T-helper 1 cell (primary cell): ENCODE data around the gene CALB2.
A peak's percentile ranks its signal among the peaks of the same experiment; 100 is the strongest.

Experiments
- DNase-seq, 5 donors: peaks; one replicate each; pipeline ENCODE4 v3.0.0-alpha.2; 2012 to 2020

The CALB2 gene

DNA sequence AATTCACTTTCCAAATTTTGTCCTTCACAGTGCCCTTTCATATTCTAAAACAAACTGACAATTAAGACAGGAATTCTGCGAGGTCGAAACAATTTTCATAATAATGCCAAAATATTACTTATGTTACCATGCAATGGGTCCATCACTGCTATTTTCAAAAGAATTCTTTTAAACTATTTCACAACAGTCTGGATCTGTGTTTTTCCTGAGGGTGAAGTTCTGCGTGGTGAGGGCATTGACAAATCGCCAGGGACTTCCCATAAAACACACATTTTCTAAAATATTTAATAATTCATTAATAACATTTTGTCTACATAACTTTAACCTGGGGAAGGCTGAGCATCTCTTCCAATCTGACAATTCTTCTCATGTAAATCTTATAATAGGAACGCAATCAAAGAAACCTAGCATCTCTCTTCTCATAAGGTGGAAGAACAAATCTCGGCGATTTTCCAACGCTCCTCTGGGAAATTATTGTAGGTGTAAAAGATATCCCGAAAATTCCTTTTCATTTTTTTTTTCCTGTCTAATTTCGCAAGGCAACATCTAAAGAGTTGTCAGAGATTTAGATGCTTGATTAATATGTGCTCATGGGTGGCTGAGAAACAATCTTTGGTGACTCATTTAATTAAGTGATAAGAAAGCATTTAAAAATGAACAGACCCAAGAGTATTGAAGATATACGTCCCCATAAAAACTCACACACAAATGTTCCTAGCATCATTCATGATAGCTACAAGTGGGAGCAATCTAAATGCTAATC is 41.5 kb downstream of the CALB2 start:
- no peak for DNase-seq

DNA sequence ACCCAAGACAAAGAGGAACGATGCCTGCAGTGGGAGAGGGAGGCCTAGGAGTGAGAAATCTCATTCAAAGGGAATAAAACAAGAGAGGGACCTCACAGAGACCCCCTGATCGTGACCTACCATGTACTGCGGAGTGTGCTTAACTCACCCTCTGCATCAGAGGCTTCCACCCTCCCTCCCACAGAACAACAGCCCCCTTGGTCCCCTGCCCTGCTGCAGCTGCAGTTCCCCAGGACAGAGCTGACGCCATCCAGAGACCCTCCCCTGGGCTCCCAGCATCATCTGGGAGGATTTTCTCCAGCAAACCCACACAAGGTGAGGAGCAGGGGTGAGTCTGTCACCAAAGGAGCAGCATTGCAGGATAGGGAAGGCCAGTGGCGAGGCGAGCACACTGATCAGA is 43.5 kb downstream of the CALB2 start:
- DNase-seq = no peak

DNA sequence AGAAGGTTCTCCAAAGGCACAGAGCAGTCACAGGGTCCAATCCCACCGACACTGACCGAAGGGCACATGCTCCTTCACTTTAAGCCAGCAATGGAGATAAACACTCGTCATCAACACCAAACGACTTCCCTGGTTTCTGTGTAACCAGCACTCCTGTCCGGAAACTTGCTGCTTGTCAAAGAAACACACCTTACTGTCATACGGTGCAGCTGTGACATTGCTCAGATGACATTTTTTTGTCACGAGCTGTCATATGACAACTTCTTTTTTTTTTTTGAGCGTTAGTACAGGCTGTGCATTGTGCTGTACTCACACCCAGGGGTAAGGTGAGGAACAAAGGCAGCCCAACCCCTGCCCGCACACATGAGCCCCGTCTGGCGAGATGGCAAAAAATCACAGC is 44.2 kb downstream of the CALB2 start:
- DNase-seq = no peak

DNA sequence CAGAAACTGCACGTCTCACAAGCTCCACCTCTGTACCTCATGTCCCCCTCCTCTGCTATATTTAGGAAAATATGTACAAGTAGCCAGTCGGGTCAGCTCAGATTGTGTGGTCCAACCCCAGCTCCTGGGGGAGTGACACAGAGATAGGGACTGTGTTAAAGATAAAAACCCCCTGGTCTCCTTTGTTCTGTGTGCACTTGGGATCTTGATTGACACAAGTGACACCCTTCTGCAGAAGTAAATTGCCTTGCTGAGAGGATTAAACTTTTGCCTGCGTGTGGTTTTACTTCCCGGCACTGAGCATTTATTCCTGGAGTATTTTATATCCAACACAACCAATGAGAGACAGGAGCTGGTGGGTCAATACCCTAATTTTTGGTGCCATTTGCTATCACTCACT is 45.8 kb downstream of the CALB2 start:
- DNase-seq = no peak

DNA sequence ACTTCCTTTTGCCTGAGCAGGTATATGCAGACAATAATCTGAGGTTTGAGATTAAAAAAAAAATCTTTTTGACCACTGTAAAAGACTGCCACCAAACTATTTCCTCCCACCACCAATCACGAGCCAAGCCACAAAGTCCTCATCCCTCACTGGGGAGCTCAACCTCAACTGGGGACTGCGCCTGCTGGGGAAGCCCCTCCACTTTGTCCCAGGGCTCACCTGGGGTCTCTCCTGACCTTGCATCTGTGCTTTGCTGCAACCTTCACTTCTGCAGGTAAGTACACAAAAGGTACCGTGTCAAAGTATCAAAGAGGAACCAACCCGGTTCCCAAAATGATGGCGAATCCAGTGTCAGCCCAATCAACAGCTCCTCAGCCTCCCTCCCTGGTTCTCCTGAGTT is 47.8 kb downstream of the CALB2 start:
- DNase-seq = no peak

DNA sequence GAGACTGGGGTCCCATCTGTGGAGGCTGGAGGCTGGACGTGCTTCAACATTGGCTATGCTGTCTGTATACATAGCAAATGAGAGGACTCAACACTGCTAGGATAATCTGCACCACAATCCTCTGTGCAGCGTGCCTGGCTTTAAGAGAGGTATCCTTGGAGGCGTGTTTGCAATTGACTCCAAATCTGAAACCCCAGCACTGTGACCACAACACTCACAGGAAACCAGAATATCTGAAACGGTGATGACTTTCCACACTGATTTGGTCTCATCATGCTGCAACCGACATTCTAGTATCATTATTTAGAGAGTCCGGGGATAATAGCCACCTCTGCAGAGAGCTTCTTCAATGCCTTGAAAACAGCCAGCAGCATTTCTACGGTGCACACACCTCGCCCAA is 48.2 kb downstream of the CALB2 start:
- DNase-seq = no peak

DNA sequence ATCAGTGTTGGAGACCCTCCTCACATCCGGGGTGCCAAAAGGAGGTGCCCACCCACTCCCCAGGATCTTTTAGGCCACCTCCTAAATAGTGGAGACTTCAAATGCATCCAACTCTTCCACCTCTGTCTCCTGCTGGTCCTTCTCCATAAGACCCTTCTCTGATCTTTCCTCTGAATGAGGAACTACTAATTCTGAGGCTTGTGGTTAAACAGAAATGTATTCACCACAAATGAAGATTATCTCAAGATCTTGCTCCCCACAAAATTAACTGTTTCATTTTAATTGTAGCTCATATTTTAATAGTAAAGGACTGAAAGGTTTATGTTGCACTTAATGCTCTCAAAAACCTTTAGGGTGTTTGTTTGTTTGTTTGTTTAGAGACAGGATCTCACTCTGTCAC is 49.2 kb downstream of the CALB2 start:
- no peak for DNase-seq

GRCh38 chr16:71408536-71408935 is 50.0 kb downstream of the CALB2 start:
- no peak for DNase-seq

GRCh38 chr16:71409011-71409775 is 50.7 kb downstream of the CALB2 start:
- DNase-seq = no peak

- no peak for DNase-seq
These were observed 51.6 kb downstream of the CALB2 start for GRCh38 chr16:71410146-71410545.

DNA sequence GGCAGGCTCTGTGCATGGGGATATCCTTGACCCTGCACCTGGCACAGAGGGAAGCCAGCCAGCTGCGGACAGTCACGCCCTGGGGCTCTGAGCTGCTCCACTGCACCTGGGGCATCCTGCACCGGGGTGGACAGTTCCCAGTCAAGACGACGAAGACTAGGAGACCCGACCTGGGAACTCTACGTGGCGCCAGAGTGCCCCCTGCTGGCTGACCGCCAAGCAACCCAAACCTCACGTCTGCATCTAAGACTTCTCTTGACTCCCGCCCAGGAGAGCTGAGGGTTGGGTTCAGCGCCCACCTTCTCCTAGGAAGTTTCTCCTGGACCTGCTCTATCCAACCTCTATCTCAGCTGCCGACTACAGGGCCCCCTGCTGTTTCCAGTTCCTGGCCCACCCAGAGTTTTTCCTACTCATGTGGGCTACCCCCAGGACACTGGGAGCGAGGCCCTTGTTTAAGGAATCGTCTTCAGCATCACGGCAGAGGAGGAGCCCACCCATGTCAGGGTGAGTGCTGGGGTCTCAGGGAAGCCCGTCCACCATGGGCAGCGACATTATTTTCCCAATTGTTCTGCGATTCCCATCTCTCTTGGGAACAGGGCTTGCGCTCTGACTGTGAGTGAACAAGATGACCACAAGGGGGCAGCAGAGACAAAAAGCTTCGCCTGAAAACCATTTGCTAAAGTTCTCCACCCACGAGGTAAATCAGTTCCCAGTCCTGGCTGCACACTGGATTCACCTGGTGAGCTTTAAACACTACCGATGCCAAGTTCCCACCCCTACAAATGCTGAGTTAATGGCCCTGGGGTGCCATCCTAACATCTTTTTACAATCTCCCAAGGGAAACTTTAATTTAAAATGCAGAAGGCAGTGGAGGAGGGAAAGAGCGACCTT is 54.0 kb downstream of the CALB2 start:
- peak in 4 of 5 donors; percentile 37 to 65 (median 51) for DNase-seq

GRCh38 chr16:71413341-71413740 is 54.8 kb downstream of the CALB2 start:
- DNase-seq = no peak

- DNase-seq = no peak
These were observed 55.5 kb downstream of the CALB2 start for GRCh38 chr16:71414038-71414437.

DNA sequence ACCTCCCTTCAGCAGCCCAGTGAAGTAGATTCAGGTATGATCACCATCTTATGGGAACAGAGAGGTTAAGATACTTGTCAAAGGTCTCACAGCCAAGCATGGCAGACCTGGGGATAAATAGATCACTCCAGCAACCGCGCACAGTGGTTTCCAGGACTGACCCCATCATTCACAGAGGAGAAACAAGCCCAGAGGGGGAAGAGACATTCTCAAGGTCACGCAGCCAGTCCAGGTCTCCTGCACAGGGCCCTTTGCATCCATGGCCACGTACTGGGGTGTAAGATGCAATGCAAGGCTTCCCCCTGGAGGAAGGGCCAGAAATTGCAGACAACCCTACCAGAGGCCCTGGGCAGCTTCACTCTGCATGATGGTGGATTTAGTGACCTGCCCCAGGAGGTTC is 63.4 kb downstream of the CALB2 start:
- peak in 1 of 5 donors; percentile 22 for DNase-seq

DNA sequence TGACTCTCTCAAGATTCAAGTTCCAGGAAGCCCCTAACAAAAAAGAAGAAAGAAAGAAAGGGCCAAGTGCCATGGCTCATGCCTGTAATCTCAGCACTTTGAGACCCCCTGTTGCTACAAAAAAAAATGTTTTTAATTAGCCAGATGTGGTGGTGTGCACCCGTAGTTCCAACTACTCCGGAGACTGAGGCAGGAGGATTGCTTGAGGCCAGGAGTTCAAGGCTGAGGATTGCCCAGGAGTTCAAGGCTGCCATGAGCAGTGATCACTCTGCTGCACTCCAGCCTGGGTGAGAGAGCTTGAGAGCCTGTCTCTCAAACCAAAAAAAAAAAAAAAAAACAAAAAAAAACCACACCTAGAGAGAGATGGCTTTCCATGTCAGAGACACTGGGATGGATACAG is 64.5 kb downstream of the CALB2 start:
- DNase-seq = no peak

DNA sequence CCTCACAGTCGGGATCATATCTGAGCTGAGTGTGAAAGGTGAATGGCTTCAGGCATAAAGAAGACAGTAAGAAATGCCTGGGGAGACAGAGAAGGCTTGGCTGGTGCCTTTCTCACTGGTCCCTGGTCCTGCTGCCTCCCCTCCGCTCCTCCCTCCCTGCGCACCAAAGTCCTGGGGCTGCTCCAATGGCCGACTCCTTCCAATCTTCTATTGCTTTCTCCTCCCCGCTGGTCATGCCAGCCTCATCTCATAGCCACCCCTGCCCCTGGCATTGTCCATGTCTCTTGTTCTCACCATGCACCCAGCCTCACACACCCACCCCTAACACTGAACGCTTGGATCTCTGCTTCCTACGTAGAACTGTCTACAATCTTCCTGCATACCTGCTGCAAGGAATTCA is 65.3 kb downstream of the CALB2 start:
- DNase-seq = no peak

- DNase-seq = no peak
These were observed 66.1 kb downstream of the CALB2 start for GRCh38 chr16:71424626-71425025.

- DNase-seq = no peak
These were observed 67.2 kb downstream of the CALB2 start for GRCh38 chr16:71425746-71426068.

GRCh38 chr16:71426069-71426879 is 67.8 kb downstream of the CALB2 start:
- DNase-seq = peak in 1 of 5 donors; percentile 28

- no peak for DNase-seq
These were observed 68.5 kb downstream of the CALB2 start for GRCh38 chr16:71426880-71427615.

GRCh38 chr16:71428385-71428784 is 69.9 kb downstream of the CALB2 start:
- DNase-seq = no peak

GRCh38 chr16:71428883-71429282 is 70.4 kb downstream of the CALB2 start:
- no peak for DNase-seq
